GM03348 (cell line): ENCODE results near the gene DNAH7.

ENCODE experiments used
- DNase-seq: peaks from one replicate; pipeline ENCODE4 v3.0.0; 2012; ENCODE audit warnings: low spot score

Gene DNAH7

GRCh38 chr2:195808189-195808588 lies 260.4 kb downstream of the DNAH7 start:
- DNase-seq, result no peak

DNA sequence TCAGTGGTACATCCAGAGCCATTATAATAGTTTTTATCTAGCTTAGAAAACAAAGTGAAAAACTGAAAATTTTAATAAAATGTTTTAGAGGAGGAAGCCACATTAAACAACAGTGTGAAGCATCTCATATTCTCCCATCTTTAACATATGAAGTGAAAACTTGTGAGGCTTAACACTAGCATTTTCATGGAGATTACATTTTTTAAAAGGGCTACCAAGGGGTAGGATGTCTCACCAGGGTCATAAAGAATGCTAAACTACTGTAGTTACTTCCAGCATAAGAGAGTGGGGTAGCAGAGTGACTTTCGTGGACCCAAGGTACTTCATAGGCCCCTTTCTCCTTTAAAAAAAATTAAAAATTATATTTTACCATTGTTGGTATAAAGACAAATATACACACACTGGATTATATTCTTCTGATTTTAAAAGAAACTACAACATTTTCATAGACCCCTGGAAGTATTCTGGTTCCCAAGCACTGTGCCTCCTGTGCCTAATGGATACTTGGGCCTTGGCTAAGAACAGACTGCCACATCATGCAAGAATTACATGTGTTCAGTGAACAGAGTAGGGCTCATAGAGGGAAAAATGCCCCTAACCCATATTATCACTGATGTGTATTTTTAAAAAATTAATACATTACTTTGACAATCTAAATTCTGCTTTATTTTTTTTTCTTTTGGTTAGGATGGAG lies 263.2 kb downstream of the DNAH7 start:
- no peak for DNase-seq

DNA sequence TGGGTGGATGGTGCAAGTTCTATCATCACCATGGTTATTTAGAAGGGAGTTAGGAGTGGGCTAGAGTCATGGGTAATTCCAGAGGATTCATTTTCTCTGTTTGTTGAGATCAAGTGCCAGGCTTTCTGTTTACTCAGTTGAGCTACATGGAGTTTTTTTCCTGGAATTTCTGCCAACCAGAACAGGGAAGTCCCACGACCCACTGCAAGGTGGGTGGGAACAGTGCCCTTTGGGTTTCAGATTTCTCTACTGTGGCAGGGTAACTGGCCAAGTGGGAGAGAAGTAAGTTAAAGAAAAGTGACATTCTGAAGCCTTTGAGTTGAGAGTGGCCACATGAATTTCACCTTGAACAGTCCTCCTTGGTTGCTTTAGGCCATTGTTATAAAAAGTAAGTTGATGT lies 272.8 kb downstream of the DNAH7 start:
- DNase-seq, result no peak

- no peak for DNase-seq
Measured at GRCh38 chr2:195793881-195794280, 274.8 kb downstream of the DNAH7 start.

GRCh38 chr2:195782156-195782555 lies 286.5 kb downstream of the DNAH7 start:
- no peak for DNase-seq

DNA sequence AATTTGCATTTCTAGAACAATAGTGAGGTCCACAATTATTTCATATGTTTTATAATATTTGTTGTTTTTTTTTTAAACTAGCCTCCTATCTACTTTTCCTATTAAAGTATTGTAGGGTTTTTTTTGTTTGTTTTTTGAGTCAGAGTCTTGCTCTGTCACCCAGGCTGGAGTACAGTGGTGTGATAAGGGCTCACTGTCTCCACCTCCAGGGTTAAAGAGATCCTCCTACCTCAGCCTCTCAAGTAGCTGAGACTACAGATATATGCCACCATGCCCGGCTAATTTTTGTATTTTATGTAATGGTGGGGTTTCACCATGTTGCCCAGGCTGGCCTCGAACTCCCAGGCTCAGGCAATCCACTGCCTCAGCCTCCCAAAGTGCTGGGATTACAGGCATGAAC lies 289.1 kb downstream of the DNAH7 start:
- no peak for DNase-seq

DNA sequence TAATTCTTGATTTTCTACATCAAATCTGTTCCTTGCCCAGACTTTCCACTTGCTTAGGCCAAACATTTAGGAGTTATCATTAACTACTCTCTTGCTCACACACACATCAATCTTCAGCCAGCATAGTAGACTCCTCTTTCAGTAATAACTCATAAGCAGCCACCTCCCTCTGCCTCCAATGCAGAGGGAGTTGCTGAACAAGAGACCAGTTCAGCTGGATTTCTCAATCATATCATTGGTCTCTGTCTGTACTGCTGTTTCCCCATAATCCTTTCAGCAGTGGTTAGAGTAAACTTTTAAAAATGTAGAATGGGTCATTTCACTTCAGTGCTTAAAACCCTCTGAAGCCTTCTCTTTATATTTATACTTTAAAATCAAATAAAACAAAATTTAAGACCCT lies 298.7 kb downstream of the DNAH7 start:
- DNase-seq, result no peak

- no peak for DNase-seq
Measured at GRCh38 chr2:195768431-195768830, 300.2 kb downstream of the DNAH7 start.

DNA sequence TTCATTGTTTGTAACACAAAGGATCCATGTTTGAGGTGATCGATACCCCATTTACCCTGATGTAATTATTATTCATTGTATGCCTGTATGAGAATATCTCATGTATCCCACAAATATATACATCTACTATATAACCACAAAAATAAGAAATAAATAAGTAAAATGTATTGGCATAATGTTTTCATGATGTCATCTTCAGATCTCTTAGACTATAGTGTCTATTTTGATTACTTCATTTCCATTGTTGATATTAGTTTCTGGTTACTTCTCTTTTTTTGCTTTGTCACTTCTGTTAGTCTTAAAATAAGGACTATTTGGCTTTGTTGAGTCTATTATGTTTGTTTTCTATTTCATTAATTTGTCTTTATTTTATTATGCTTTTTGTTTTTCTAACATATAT lies 301.9 kb downstream of the DNAH7 start:
- no peak for DNase-seq

- DNase-seq, result no peak
Measured at GRCh38 chr2:195763866-195764265, 304.8 kb downstream of the DNAH7 start.

DNA sequence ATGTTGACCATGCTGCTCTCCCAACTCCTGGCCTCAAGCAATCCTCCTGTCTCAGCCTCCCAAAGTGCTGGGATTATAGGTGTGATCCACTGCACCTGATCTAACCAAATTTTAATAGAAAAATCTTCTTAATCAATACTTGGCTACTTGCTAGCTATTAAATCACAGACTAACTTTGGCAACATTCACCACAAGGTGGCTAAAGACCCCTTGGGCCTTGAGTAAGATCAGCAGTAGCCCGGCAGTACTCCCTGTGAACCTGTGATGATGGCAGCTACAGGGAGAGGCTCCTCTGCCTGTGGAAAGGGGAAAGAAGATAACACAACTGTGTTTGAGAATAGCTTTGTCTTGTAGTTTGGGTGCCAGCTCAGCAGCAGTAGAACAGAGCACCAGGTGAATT lies 308.8 kb downstream of the DNAH7 start:
- no peak for DNase-seq

DNA sequence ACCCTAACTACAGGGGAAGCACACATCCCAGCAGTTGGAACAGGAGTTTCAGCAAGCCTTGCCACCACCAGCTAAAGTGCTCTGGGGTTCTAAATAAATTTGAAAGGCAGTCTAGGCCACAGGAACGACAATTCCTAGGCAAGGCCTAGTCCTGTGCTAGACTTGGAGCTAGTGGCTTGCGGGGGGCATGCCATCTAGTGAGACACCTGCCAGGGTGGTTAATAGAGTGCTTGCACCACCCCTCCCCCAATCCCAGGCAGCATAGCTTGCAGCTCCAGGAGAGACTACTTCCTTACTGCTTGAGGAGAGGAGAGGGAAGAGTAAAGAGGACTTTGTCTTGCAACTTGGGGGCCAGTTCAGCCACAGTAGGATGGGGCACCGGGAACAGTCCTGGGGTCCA lies 309.8 kb downstream of the DNAH7 start:
- no peak for DNase-seq

DNA sequence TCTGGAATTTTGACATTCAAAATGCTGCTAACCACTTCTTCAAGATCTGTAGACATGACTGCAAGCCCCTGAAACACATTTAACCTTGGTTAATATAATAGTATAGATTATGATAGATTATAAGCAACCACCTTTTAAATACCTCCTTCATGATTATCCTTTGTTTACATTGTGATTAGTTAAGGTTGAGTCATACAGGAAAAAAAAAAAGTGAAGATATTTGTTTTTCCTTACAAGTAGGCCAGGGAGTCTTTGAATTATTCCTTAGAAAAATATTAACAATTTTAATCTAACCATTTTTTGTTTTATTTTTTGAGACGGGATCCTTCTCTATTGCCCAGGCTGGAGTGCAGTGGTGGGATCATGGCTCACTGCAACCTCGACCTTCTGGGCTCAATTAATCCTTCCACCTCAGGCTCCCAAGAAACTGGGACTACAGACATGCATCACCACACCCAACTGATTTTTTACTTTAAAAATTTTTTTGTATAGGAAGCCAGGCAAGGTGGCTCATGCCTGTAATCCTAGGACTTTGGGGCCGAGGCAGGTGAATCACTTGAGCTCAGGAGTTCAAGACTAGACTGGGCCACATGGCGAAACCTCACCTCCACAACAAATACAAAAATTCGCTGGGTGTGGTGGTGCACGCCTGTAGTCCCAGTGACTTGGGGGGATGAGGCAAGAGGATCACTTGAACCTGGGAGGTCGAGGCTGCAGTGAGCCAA lies 312.3 kb downstream of the DNAH7 start:
- no peak for DNase-seq

GRCh38 chr2:195741191-195741590 lies 327.4 kb downstream of the DNAH7 start:
- DNase-seq, result no peak

DNA sequence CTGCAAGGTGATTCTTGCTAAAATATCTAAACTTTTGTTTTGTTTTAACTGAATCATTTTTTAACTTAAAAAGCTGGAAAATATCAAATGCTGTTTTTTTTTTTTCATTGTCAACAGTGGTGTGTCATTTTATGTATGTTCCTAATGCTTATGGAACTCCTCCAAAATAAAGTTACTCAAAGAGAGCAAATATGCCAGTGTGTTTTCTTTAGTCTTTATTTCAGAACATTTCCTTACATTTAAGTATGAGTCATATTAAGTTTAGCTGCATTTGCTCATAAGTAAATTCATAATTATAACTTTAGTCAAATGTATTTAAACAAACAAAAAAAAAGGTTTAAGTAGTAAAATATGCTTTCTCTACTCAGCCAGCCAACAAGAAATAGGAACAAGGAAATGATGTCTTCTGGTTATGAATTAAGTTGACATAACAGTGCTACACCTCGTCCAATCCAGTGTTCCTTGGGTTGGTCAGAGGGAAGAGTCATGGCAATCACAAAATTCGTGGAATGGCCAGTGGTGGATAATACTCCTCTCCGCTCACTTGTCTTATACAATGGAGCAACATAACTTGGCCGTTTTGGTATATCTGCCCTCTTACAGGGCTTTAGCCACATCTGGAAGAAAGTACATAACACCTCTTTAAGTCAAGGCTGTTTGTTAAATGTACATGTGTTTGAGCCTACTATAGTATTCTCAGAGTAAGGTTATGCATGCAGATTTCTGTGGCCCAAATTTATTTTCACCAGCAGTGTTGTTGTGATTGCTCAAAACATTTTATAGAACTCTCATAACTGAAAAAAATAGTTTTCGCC lies 330.9 kb downstream of the DNAH7 start:
- DNase-seq, result no peak

- no peak for DNase-seq
Measured at GRCh38 chr2:195735347-195735746, 333.3 kb downstream of the DNAH7 start.

GRCh38 chr2:195734931-195735330 lies 333.7 kb downstream of the DNAH7 start:
- no peak for DNase-seq

GRCh38 chr2:195734395-195734794 lies 334.2 kb downstream of the DNAH7 start:
- DNase-seq, result peak; percentile 9

DNA sequence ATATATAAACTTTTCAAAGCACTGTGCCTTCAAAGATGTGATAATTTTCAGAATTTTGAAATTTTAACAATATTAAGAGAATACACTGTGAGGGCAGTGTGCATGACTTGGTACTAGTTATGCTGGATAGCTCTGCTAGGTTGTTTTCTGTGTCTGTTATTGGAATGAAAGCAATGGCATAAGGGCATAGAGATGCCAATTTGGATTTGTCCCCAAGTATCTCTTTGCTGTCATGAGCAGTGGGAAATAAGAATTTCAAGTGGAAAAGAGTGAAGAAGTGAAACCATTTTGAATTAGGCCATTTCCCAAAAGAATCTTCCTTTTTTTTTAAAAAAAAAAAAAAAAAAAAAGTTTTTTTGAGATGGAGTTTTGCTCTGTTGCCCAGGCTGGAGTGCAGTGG lies 334.8 kb downstream of the DNAH7 start:
- no peak for DNase-seq

- DNase-seq, result no peak
Measured at GRCh38 chr2:195732574-195732973, 336.1 kb downstream of the DNAH7 start.

DNA sequence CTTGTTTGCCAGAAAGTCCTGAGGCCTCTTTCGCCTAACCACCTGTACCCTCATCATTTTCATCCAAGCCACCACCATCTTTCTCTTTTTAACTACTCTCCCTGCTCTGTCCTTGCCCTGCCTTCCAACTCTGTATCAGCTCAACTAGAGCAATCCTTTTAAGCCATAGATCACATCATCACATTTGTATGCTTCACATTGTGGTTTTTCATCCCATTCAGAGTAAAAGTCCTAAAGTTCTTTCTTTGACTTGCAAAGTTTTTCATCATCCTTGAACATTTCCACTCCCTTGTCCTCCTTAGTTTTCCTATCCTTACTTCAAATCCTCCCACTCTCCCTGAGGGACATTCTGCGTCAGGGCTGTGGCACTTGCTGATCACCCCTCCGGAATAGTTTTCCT lies 337.7 kb downstream of the DNAH7 start:
- DNase-seq, result no peak

GRCh38 chr2:195727106-195727505 lies 341.5 kb downstream of the DNAH7 start:
- DNase-seq, result no peak

GRCh38 chr2:195722075-195722474 lies 346.6 kb downstream of the DNAH7 start:
- DNase-seq, result no peak
